ENCODE data around the gene CUX1. TPM values are rescaled to one million over a fixed set of nuclear protein-coding genes. Genes with fewer than 3 reads are reported as not detected.

CUX1 gene
- total RNA-seq, 1 donor from 2014 or later: 18.3 TPM

GRCh38 chr7:102253066-102253972 is 435.9 kb downstream of the CUX1 start:
- H3K4me3 ChIP-seq (ENCODE audit: low read length in 3 of 3): no peak overlapping the region
- no peak overlapping the region for H3K27ac ChIP-seq (ENCODE audit: low read depth, low read length)
- peaks cover 0 to 6% (median 0%) of the 10 kb centered on the region in 3 donors for H3K36me3 ChIP-seq (ENCODE audit: control insufficient read depth in 3 of 3, insufficient read depth in 3 of 3, low read length in 3 of 3)
- no peaks in the 10 kb centered on the region for H3K4me1 ChIP-seq (ENCODE audit: control insufficient read depth in 3 of 3, insufficient read depth in 3 of 3, low read length in 3 of 3)
- no peak overlapping the region for H3K9ac ChIP-seq (ENCODE audit: low read depth in 1 of 3, low read length in 3 of 3)
- H3K27me3 ChIP-seq (ENCODE audit: control insufficient read depth in 3 of 3, insufficient read depth in 3 of 3, low read length in 3 of 3): peaks cover 0 to 8% (median 0%) of the 10 kb centered on the region in 3 donors
- no peaks in the 10 kb centered on the region for H3K9me3 ChIP-seq (ENCODE audit: control insufficient read depth in 3 of 3, low read length in 3 of 3)

GRCh38 chr7:102253973-102254370 is 436.5 kb downstream of the CUX1 start:
- peaks cover 0 to 6% (median 0%) of the 10 kb centered on the region in 3 donors for H3K36me3 ChIP-seq (ENCODE audit: control insufficient read depth in 3 of 3, insufficient read depth in 3 of 3, low read length in 3 of 3)
- no peak overlapping the region for H3K9ac ChIP-seq (ENCODE audit: low read depth in 1 of 3, low read length in 3 of 3)
- H3K9me3 ChIP-seq (ENCODE audit: control insufficient read depth in 3 of 3, low read length in 3 of 3): no peaks in the 10 kb centered on the region
- H3K27ac ChIP-seq (ENCODE audit: low read depth, low read length): no peak overlapping the region
- no peak overlapping the region for H3K4me3 ChIP-seq (ENCODE audit: low read length in 3 of 3)
- no peaks in the 10 kb centered on the region for H3K4me1 ChIP-seq (ENCODE audit: control insufficient read depth in 3 of 3, insufficient read depth in 3 of 3, low read length in 3 of 3)
- H3K27me3 ChIP-seq (ENCODE audit: control insufficient read depth in 3 of 3, insufficient read depth in 3 of 3, low read length in 3 of 3): peaks cover 0 to 8% (median 0%) of the 10 kb centered on the region in 3 donors

GRCh38 chr7:102254521-102254920 is 437.1 kb downstream of the CUX1 start:
- Histone ChIP-seq H3K9me3 (ENCODE audit: control insufficient read depth in 3 of 3, low read length in 3 of 3) (no peaks in the 10 kb centered on the region), H3K36me3 (ENCODE audit: control insufficient read depth in 3 of 3, insufficient read depth in 3 of 3, low read length in 3 of 3) (peaks cover 0 to 4% (median 0%) of the 10 kb centered on the region in 3 donors), H3K4me3 (ENCODE audit: low read length in 3 of 3) (no peak overlapping the region), H3K4me1 (ENCODE audit: control insufficient read depth in 3 of 3, insufficient read depth in 3 of 3, low read length in 3 of 3) (no peaks in the 10 kb centered on the region), H3K27me3 (ENCODE audit: control insufficient read depth in 3 of 3, insufficient read depth in 3 of 3, low read length in 3 of 3) (peaks cover 0 to 8% (median 0%) of the 10 kb centered on the region in 3 donors), H3K9ac (ENCODE audit: low read depth in 1 of 3, low read length in 3 of 3) (no peak overlapping the region), H3K27ac (ENCODE audit: low read depth, low read length) (no peak overlapping the region)

GRCh38 chr7:102255501-102255900 is 438.1 kb downstream of the CUX1 start:
- Histone ChIP-seq H3K36me3 (ENCODE audit: control insufficient read depth in 3 of 3, insufficient read depth in 3 of 3, low read length in 3 of 3) (peaks cover 0 to 2% (median 0%) of the 10 kb centered on the region in 3 donors), H3K4me1 (ENCODE audit: control insufficient read depth in 3 of 3, insufficient read depth in 3 of 3, low read length in 3 of 3) (no peaks in the 10 kb centered on the region), H3K4me3 (ENCODE audit: low read length in 3 of 3) (no peak overlapping the region), H3K27ac (ENCODE audit: low read depth, low read length) (no peak overlapping the region), H3K27me3 (ENCODE audit: control insufficient read depth in 3 of 3, insufficient read depth in 3 of 3, low read length in 3 of 3) (peaks cover 0 to 8% (median 0%) of the 10 kb centered on the region in 3 donors), H3K9me3 (ENCODE audit: control insufficient read depth in 3 of 3, low read length in 3 of 3) (no peaks in the 10 kb centered on the region), H3K9ac (ENCODE audit: low read depth in 1 of 3, low read length in 3 of 3) (no peak overlapping the region)

GRCh38 chr7:102255916-102256315 is 438.5 kb downstream of the CUX1 start:
- H3K27me3 ChIP-seq (ENCODE audit: control insufficient read depth in 3 of 3, insufficient read depth in 3 of 3, low read length in 3 of 3): peaks cover 0 to 8% (median 0%) of the 10 kb centered on the region in 3 donors
- H3K4me3 ChIP-seq (ENCODE audit: low read length in 3 of 3): no peak overlapping the region
- peaks cover 0 to 2% (median 0%) of the 10 kb centered on the region in 3 donors for H3K36me3 ChIP-seq (ENCODE audit: control insufficient read depth in 3 of 3, insufficient read depth in 3 of 3, low read length in 3 of 3)
- H3K9ac ChIP-seq (ENCODE audit: low read depth in 1 of 3, low read length in 3 of 3): no peak overlapping the region
- H3K27ac ChIP-seq (ENCODE audit: low read depth, low read length): no peak overlapping the region
- no peaks in the 10 kb centered on the region for H3K9me3 ChIP-seq (ENCODE audit: control insufficient read depth in 3 of 3, low read length in 3 of 3)
- no peaks in the 10 kb centered on the region for H3K4me1 ChIP-seq (ENCODE audit: control insufficient read depth in 3 of 3, insufficient read depth in 3 of 3, low read length in 3 of 3)

GRCh38 chr7:102258073-102258748 is 440.8 kb downstream of the CUX1 start:
- no peak overlapping the region for H3K9ac ChIP-seq (ENCODE audit: low read depth in 1 of 3, low read length in 3 of 3)
- peaks cover 0 to 8% (median 0%) of the 10 kb centered on the region in 3 donors for H3K27me3 ChIP-seq (ENCODE audit: control insufficient read depth in 3 of 3, insufficient read depth in 3 of 3, low read length in 3 of 3)
- H3K36me3 ChIP-seq (ENCODE audit: control insufficient read depth in 3 of 3, insufficient read depth in 3 of 3, low read length in 3 of 3): no peaks in the 10 kb centered on the region
- H3K4me1 ChIP-seq (ENCODE audit: control insufficient read depth in 3 of 3, insufficient read depth in 3 of 3, low read length in 3 of 3): no peaks in the 10 kb centered on the region
- H3K4me3 ChIP-seq (ENCODE audit: low read length in 3 of 3): no peak overlapping the region
- no peaks in the 10 kb centered on the region for H3K9me3 ChIP-seq (ENCODE audit: control insufficient read depth in 3 of 3, low read length in 3 of 3)
- no peak overlapping the region for H3K27ac ChIP-seq (ENCODE audit: low read depth, low read length)

GRCh38 chr7:102258749-102259107 is 441.3 kb downstream of the CUX1 start:
- no peaks in the 10 kb centered on the region for H3K4me1 ChIP-seq (ENCODE audit: control insufficient read depth in 3 of 3, insufficient read depth in 3 of 3, low read length in 3 of 3)
- H3K36me3 ChIP-seq (ENCODE audit: control insufficient read depth in 3 of 3, insufficient read depth in 3 of 3, low read length in 3 of 3): no peaks in the 10 kb centered on the region
- no peak overlapping the region for H3K9ac ChIP-seq (ENCODE audit: low read depth in 1 of 3, low read length in 3 of 3)
- no peak overlapping the region for H3K27ac ChIP-seq (ENCODE audit: low read depth, low read length)
- peaks cover 0 to 6% (median 0%) of the 10 kb centered on the region in 3 donors for H3K27me3 ChIP-seq (ENCODE audit: control insufficient read depth in 3 of 3, insufficient read depth in 3 of 3, low read length in 3 of 3)
- no peak overlapping the region for H3K4me3 ChIP-seq (ENCODE audit: low read length in 3 of 3)
- no peaks in the 10 kb centered on the region for H3K9me3 ChIP-seq (ENCODE audit: control insufficient read depth in 3 of 3, low read length in 3 of 3)

- H3K4me3 ChIP-seq (ENCODE audit: low read length in 3 of 3): no peak overlapping the region
Observed at GRCh38 chr7:102260856-102261255, 443.4 kb downstream of the CUX1 start.

GRCh38 chr7:102261451-102261850 is 444.0 kb downstream of the CUX1 start:
- H3K9me3 ChIP-seq (ENCODE audit: control insufficient read depth in 3 of 3, low read length in 3 of 3): no peaks in the 10 kb centered on the region
- no peaks in the 10 kb centered on the region for H3K4me1 ChIP-seq (ENCODE audit: control insufficient read depth in 3 of 3, insufficient read depth in 3 of 3, low read length in 3 of 3)
- H3K27ac ChIP-seq (ENCODE audit: low read depth, low read length): no peak overlapping the region
- H3K27me3 ChIP-seq (ENCODE audit: control insufficient read depth in 3 of 3, insufficient read depth in 3 of 3, low read length in 3 of 3): no peaks in the 10 kb centered on the region
- H3K36me3 ChIP-seq (ENCODE audit: control insufficient read depth in 3 of 3, insufficient read depth in 3 of 3, low read length in 3 of 3): no peaks in the 10 kb centered on the region
- no peak overlapping the region for H3K9ac ChIP-seq (ENCODE audit: low read depth in 1 of 3, low read length in 3 of 3)
- no peak overlapping the region for H3K4me3 ChIP-seq (ENCODE audit: low read length in 3 of 3)

More at GRCh38 chr7:102260856-102261255, 443.4 kb downstream of the CUX1 start:
- Histone ChIP-seq H3K36me3 (ENCODE audit: control insufficient read depth in 3 of 3, insufficient read depth in 3 of 3, low read length in 3 of 3) (no peaks in the 10 kb centered on the region), H3K27me3 (ENCODE audit: control insufficient read depth in 3 of 3, insufficient read depth in 3 of 3, low read length in 3 of 3) (no peaks in the 10 kb centered on the region), H3K4me1 (ENCODE audit: control insufficient read depth in 3 of 3, insufficient read depth in 3 of 3, low read length in 3 of 3) (no peaks in the 10 kb centered on the region), H3K9me3 (ENCODE audit: control insufficient read depth in 3 of 3, low read length in 3 of 3) (no peaks in the 10 kb centered on the region), H3K9ac (ENCODE audit: low read depth in 1 of 3, low read length in 3 of 3) (no peak overlapping the region), H3K27ac (ENCODE audit: low read depth, low read length) (no peak overlapping the region)

- H3K9me3 ChIP-seq (ENCODE audit: control insufficient read depth in 3 of 3, low read length in 3 of 3): no peaks in the 10 kb centered on the region
- H3K27me3 ChIP-seq (ENCODE audit: control insufficient read depth in 3 of 3, insufficient read depth in 3 of 3, low read length in 3 of 3): no peaks in the 10 kb centered on the region
- no peaks in the 10 kb centered on the region for H3K36me3 ChIP-seq (ENCODE audit: control insufficient read depth in 3 of 3, insufficient read depth in 3 of 3, low read length in 3 of 3)
- no peak overlapping the region for H3K9ac ChIP-seq (ENCODE audit: low read depth in 1 of 3, low read length in 3 of 3)
- no peak overlapping the region for H3K27ac ChIP-seq (ENCODE audit: low read depth, low read length)
- no peak overlapping the region for H3K4me3 ChIP-seq (ENCODE audit: low read length in 3 of 3)
- no peaks in the 10 kb centered on the region for H3K4me1 ChIP-seq (ENCODE audit: control insufficient read depth in 3 of 3, insufficient read depth in 3 of 3, low read length in 3 of 3)
Observed at GRCh38 chr7:102262546-102262945, 445.1 kb downstream of the CUX1 start.

Data from skeletal muscle tissue (tissue), 4 donors.